ENCODE results near the gene ADAMTS18.
"Not testable (repeated sequence)": the region's sequence is repeated elsewhere in the genome, so short reads cannot be mapped to it uniquely, and the experiment has no call there.

The ADAMTS18 gene, protein sequence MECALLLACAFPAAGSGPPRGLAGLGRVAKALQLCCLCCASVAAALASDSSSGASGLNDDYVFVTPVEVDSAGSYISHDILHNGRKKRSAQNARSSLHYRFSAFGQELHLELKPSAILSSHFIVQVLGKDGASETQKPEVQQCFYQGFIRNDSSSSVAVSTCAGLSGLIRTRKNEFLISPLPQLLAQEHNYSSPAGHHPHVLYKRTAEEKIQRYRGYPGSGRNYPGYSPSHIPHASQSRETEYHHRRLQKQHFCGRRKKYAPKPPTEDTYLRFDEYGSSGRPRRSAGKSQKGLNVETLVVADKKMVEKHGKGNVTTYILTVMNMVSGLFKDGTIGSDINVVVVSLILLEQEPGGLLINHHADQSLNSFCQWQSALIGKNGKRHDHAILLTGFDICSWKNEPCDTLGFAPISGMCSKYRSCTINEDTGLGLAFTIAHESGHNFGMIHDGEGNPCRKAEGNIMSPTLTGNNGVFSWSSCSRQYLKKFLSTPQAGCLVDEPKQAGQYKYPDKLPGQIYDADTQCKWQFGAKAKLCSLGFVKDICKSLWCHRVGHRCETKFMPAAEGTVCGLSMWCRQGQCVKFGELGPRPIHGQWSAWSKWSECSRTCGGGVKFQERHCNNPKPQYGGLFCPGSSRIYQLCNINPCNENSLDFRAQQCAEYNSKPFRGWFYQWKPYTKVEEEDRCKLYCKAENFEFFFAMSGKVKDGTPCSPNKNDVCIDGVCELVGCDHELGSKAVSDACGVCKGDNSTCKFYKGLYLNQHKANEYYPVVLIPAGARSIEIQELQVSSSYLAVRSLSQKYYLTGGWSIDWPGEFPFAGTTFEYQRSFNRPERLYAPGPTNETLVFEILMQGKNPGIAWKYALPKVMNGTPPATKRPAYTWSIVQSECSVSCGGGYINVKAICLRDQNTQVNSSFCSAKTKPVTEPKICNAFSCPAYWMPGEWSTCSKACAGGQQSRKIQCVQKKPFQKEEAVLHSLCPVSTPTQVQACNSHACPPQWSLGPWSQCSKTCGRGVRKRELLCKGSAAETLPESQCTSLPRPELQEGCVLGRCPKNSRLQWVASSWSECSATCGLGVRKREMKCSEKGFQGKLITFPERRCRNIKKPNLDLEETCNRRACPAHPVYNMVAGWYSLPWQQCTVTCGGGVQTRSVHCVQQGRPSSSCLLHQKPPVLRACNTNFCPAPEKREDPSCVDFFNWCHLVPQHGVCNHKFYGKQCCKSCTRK (N-terminal part only)

GRCh38 chr16:77434530-77435271 lies at the start of gene ADAMTS18:
Gene ADAMTS18, minus strand, starts transcription at chr16:77435034. Its CDS starts 339 bp downstream, at chr16:77434695.
- no peak for DNase-seq

GRCh38 chr16:77480681-77481315 lies 46.0 kb upstream of the ADAMTS18 start:
- no peak for DNase-seq

DNA sequence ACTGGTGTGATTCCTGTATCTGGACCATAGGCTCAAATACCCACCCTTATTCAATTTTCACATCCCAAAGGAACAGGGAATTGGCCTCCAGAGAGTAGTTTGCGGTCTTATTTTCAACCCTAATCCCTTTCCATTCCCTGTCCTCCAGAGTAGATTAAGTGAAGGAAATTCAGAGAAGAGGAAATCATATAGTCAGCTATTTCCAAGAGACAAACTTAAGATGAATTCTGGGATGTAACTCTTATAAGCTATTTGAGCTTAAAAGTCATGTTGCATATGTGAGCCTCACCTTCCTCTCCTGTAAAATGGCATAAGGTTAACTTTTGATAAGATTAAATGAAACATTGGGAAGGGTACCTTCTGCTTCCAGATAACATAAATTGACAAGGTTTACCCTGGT lies 37.4 kb upstream of the ADAMTS18 start:
- DNase-seq = no peak

DNA sequence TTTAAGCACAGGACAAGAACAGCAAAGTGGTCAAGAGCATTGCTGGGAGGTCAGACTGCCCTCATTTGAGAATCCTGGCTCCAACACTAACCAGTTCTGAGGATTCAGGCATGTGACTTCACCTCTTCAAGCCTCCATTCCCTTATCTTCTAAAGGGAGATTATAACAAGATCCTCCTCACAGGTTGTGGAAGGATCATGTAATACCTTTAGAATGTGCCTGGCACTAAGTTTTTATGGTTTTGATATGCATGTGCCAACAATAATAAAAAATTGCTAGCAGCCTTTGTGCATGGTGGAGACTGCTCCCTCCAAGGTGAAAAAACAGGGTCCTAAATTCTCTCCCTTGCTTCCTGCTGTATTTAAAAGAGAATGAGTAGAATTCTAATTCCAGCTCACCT lies 36.0 kb upstream of the ADAMTS18 start:
- DNase-seq = no peak

GRCh38 chr16:77469634-77470033 lies 34.8 kb upstream of the ADAMTS18 start:
- DNase-seq = no peak

DNA sequence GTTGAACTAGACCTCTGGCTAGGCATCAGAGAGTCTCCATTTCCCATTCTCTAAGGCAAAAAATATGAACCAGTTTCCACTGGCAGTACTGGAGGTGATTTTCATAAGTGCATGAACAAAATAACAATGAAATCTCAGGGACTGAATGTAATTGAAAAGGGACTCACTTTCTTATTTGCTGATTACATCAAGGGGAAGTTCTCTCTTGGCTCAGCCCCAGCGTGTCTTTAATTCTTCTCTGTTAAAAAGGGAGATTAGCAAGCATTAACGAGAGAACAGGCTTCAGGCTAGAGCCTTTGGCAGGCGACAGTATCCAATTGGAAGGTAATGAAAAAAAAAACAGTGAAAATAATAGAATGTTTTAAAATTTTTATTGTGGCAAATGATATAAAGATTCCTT lies 34.0 kb upstream of the ADAMTS18 start:
- no peak for DNase-seq

GRCh38 chr16:77467821-77468335 lies 33.0 kb upstream of the ADAMTS18 start:
- DNase-seq = no peak

GRCh38 chr16:77463659-77464058 lies 28.8 kb upstream of the ADAMTS18 start:
- DNase-seq = not testable (repeated sequence)

- no peak for DNase-seq
These were observed 28.1 kb upstream of the ADAMTS18 start for GRCh38 chr16:77462894-77463293.

DNA sequence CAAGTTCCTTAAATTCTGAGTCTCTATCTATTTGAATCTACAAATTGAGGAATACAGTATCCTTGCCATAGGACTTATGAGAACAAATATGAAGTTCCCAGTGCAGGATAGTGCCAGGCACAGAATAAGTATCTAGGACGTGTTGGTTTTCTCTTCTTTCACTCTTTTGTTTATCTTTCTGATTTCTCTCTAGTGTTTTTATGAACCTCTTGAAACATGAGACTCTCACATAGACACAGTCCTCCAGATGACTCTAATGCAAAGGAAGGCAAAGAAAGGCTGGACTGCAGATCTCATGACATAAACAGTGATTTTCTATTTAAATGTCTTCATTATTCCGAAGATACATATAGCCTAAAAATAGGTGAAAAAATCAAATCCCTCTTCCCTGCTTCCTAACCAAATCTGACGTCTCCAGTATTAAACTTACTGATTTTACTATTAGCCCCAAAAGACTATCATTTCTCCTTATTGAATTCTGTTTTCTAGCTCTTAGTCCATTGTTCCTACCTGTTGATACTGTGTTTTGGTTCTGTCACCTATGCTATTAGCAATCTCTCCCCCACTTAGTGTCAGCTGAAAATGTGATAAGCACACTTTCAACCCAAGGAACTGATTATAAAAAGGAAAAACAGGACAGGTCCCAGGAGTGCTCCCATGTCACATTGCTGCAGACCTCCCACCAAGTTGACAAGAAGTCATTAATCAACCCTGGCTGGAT lies 24.9 kb upstream of the ADAMTS18 start:
- DNase-seq = no peak

GRCh38 chr16:77457046-77457445 lies 22.2 kb upstream of the ADAMTS18 start:
- no peak for DNase-seq

DNA sequence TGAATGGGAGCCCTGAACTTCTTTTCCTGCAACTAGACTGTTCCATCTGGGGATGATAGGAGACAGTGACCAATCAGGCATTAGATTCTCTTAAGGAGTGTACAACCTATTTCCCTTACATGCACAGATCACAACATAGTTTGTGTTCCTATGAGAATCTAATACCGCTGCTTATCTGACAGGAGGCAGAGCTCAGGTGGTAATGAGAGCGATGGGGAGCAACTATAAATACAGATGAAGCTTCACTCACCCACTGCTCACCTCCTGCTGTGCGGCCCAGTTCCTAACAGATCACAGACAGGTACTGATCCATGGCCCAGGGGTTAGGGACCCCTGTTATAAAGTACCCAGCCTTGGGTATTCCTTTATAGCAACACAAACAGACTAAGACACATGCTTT lies 17.4 kb upstream of the ADAMTS18 start:
- DNase-seq = no peak

GRCh38 chr16:77450790-77451487 lies 16.1 kb upstream of the ADAMTS18 start:
- DNase-seq = no peak

GRCh38 chr16:77449208-77449607 lies 14.4 kb upstream of the ADAMTS18 start:
- DNase-seq = no peak

- no peak for DNase-seq
These were observed 10.5 kb upstream of the ADAMTS18 start for GRCh38 chr16:77445324-77445723.

GRCh38 chr16:77444147-77444460 lies 9.3 kb upstream of the ADAMTS18 start:
- DNase-seq = no peak

DNA sequence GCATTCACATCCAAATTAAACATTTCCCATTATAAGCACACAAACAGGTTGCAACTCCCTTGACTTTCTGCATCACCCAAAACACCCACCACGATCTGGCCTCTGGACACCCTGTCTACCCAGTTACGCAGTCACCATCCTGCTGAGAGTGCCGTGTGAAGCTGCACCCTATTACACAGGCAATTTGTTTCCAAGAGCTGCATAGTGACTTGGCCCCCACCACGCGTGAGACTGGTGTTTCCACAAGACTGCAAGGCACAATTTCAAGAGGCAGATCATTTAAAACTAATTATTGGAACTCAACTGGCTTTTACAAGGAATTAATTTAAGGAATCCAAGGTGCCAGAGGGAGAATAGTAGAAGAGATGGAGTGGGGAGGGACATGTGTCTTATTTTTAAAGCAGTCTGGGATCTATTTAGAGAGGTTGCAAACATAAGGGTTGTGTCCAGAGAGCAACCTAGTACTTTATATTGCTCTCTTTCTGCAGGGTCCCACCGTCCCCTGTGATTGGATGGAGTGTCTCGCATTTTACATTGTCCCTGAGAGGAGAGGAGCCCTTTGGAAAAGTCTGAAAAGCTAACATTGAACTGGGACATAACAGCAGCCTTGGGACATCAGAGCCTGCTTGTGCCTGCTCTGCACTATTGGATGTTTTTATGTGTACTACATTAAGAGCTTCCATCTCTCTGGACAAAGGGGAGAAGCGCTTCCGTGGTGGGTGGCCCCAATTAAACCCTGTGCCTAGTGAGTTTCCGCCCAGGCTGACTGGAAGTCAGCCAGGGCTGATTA lies 8.7 kb upstream of the ADAMTS18 start:
- no peak for DNase-seq

DNA sequence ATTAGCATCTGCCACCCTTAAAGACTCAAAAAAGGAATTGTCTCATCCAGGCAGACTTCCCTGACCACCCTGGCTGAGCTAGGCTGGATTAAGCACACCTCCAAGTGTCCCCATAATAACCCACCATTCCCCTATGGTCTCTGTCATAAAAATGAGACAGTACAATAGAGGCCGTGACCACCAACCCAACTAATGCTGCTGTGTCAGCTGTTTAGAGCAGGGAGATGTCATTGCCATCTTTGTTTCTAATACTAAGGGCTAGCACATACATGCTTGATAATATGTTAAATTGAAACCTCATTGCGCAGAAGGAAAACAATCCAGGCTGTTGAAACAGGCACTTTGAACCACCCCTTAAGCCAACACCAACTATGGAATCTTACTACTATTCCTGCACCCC lies 7.2 kb upstream of the ADAMTS18 start:
- no peak for DNase-seq

- no peak for DNase-seq
These were observed 4.3 kb upstream of the ADAMTS18 start for GRCh38 chr16:77439106-77439505.

- DNase-seq = no peak
These were observed 3.0 kb upstream of the ADAMTS18 start for GRCh38 chr16:77437859-77438258.
